Loucy (cell line): Measurements from ENCODE around the gene B3GALT6.

Source experiments
- CTCF ChIP-seq: fragments of 200-600 bp; sonication (generic); conservative IDR thresholded peaks from 2 replicates; pipeline ENCODE4 v1.5.1; 2014; ENCODE audit warnings: mild to moderate bottlenecking, antibody characterized with exemption, low read length
- EZH2phosphoT487 ChIP-seq: fragments of 200-600 bp; IDR thresholded peaks from 2 replicates; pipeline ENCODE4 v1.6.1; 2018; ENCODE audit warnings: antibody characterized with exemption, mild to moderate bottlenecking, moderate library complexity, borderline replicate concordance

GRCh38 chr1:1212780-1213344 lies 19.2 kb upstream of the B3GALT6 start:
- TF ChIP-seq CTCF = no peak
- no peak for TF ChIP-seq EZH2phosphoT487
